Lower leg skin (tissue), 4 donors: ENCODE data around the gene LDHD. TPM values are rescaled to one million over a fixed set of nuclear protein-coding genes. Genes with fewer than 3 reads are reported as not detected.

Source experiments
- DNase-seq, 2 donors: peaks; one replicate each; pipeline ENCODE4 v3.0.0-alpha.2; 2019; ENCODE audit warnings: low spot score in 2 of 2
- H3K4me3 ChIP-seq: fragments of 200-600 bp; sonication (generic); 2 replicates; pipeline ENCODE4 v1.5.1; 2017; ENCODE audit warnings: mild to moderate bottlenecking, low read depth; ENCODE audit not compliant: poor library complexity, severe bottlenecking
- CTCF ChIP-seq, 3 donors: fragments of 450-650 bp; IDR thresholded peaks; one replicate each; pipeline ENCODE4 v1.5.1; 2016; ENCODE audit warnings: antibody characterized with exemption in 3 of 3, mild to moderate bottlenecking in 3 of 3, moderate library complexity in 2 of 3
- POLR2A ChIP-seq, 2 donors: fragments of 450-650 bp; IDR thresholded peaks; one replicate each; pipeline ENCODE4 v1.6.1; 2016 to 2017; ENCODE audit warnings: antibody characterized with exemption in 2 of 2, mild to moderate bottlenecking in 1 of 2, moderate library complexity in 1 of 2
- WGBS, 2 donors: methylation state at CpG; one replicate each; pipeline ENCODE4 v1.1.5; 2018; 5-methylcytosine and 5-hydroxymethylcytosine counted together
- intact Hi-C: fragments of 100-400 bp; cut with DNase I; formaldehyde crosslinking; loops from one replicate; pipeline ENCODE4 v1.15.0; 2023; ENCODE audit warnings: low total_unique reads
- total RNA-seq, 4 donors: library from RNA; depleted of rRNA; stranded (reverse); fragments of >200 nt; gene quantifications; one replicate each; pipeline ENCODE4 v1.1.0, GENCODE V29; 2016

The LDHD gene
- total RNA-seq, 4 donors from 2014 or later = 5.9 to 21.9 (median 8.9) TPM

GRCh38 chr16:75064403-75065148 is 52.0 kb downstream of the LDHD start:
- intact Hi-C loops = no loop called here
- DNase-seq = no peak
- H3K4me3 ChIP-seq = no peak overlapping the region
- no peak for TF ChIP-seq CTCF (IDR thresholded peaks at IDR 0.05)
- no peak for TF ChIP-seq POLR2A (IDR thresholded peaks at IDR 0.05)
- WGBS, 2 donors = 76 to 81% methylated on average over 15 of the region's 15 CpGs

- DNase-seq = no peak
- TF ChIP-seq POLR2A (IDR thresholded peaks at IDR 0.05) (no peak), CTCF (IDR thresholded peaks at IDR 0.05) (no peak)
- H3K4me3 ChIP-seq = no peak overlapping the region
- intact Hi-C loops = no loop called here
- WGBS, 2 donors = 89 to 90% methylated on average over 8 of the region's 8 CpGs
Observed at GRCh38 chr16:75063549-75064088, 53.0 kb downstream of the LDHD start.

- H3K4me3 ChIP-seq = no peak overlapping the region
- TF ChIP-seq CTCF (IDR thresholded peaks at IDR 0.05) (no peak), POLR2A (IDR thresholded peaks at IDR 0.05) (no peak)
- no peak for DNase-seq
- 88 to 91% methylated on average over 8 to 9 of the region's 9 CpGs for WGBS, 2 donors
- intact Hi-C loops = no loop called here
Observed at GRCh38 chr16:75062976-75063346, 53.6 kb downstream of the LDHD start.

GRCh38 chr16:75062135-75062975 is 54.2 kb downstream of the LDHD start:
- 68 to 73% methylated on average over 22 of the region's 22 CpGs for WGBS, 2 donors
- DNase-seq = peak in 1 of 2 donors; percentile 82
- no peak for TF ChIP-seq POLR2A (IDR thresholded peaks at IDR 0.05)
- TF ChIP-seq CTCF (IDR thresholded peaks at IDR 0.05) = no peak
- no peak overlapping the region for H3K4me3 ChIP-seq
- intact Hi-C loops = no loop called here

Other genes starting within 250 kb of the LDHD start
- 10 to 100 TPM; 26.0 to 59.4 (median 48.4) TPM for gene WDR59, start 131.7 kb downstream of the LDHD start, total RNA-seq
- 10 to 100 TPM; 19.3 to 46.7 (median 32.9) TPM for gene ZNRF1, start 117.8 kb downstream of the LDHD start, total RNA-seq
- gene ZFP1, start 31.7 kb upstream of the LDHD start, total RNA-seq = 1 to 10 TPM; 4.8 to 8.7 (median 6.5) TPM
- 1 to 10 TPM in 1 of 4 donors, not detected in 3; 1.9 TPM for gene CTRB2, start 90.4 kb upstream of the LDHD start, total RNA-seq
- 1 to 10 TPM in 1 of 4 donors, not detected in 3; 1.0 TPM for gene CTRB1, start 102.2 kb upstream of the LDHD start, total RNA-seq
- gene BCAR1, start 134.8 kb upstream of the LDHD start, total RNA-seq = 10 to 100 TPM; 16.4 to 38.1 (median 28.8) TPM